Activated CD4-positive, alpha-beta T cell treated with anti-CD3 and anti-CD28 coated beads, Interleukin-2, amount 50 U/mL, for 24 hours (primary cell): ENCODE data around the gene SNN.

Source experiments
- DNase-seq, 2 donors: peaks; one replicate each; pipeline ENCODE4 v3.0.0-alpha.2; 2020; ENCODE audit warnings: low read depth in 1 of 2, low spot score in 1 of 2

SNN gene

DNA sequence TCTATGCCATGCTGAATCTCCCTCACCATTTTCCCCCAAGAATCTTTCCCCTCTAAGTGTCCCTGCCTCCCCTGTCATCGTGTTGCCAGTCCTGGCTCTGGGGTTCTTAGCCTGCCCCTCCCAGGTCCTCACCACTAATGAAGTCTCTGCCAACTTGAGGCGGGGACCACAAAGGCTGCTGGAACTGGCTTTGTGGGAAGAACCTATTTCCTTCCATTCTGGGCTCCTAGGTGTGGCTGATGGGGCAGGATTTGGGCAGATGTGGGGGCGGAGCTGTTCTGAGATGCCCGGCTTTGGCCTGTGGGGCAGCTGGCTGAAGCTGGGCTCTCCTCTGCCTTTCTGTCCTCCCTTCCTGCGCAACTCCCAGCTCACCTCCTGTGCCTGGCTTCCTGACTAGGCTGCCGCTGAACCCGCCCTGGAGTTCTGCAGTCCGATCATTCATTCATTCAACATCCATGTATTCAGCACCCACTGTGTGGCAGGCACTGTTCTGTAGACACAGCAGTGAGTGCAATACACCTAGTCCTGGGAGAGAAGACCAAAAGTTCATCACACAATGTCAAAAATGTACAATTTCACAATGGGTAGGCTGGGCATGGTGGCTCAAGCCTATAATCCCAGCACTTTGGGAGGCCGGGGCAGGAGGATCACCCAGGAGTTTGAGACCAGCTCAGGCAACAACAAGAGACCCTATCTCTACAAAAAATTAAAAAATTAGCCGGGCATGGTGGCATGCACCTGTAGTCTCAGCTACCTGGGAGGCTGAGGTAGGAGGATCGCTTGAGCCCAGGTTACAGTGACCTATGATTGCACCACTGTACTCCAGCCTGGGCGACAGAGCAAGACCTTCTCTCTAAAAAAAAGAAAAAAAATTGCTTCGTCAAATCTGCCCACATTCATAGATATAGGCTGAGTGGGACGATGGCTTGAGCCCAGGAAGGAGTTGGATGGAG is 1.9 kb upstream of the SNN start:
- no peak for DNase-seq

DNA sequence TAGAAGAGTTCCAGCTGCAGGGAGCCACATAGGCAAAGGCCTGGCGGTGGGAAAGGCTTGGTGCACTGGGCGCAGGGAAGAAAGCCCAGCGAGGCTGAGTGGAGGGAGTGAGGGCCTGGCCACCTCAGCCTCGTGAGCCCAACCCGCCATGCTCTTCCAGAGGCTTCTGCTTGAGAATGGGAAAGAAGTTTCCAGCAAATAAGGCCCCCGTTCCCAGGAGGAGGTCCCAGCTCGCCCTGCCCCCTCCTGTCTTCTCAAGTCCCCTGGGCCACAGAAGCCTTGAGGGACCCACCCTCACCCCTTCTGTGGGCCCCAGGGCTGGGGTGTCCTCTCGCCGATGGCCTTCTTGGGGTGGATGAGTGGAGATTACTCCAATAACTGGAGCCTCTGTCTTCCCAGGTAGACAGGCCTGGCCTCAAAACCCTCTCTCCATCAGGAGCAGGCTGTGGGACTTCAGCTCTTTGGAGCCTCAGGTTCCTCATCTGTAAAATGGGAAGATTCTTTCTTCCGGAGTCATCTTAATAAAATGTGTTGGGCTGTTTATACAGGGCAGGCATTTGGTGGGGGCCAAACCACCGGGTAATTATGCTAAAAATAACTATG is 933 bp upstream of the SNN start:
- no peak for DNase-seq

DNA sequence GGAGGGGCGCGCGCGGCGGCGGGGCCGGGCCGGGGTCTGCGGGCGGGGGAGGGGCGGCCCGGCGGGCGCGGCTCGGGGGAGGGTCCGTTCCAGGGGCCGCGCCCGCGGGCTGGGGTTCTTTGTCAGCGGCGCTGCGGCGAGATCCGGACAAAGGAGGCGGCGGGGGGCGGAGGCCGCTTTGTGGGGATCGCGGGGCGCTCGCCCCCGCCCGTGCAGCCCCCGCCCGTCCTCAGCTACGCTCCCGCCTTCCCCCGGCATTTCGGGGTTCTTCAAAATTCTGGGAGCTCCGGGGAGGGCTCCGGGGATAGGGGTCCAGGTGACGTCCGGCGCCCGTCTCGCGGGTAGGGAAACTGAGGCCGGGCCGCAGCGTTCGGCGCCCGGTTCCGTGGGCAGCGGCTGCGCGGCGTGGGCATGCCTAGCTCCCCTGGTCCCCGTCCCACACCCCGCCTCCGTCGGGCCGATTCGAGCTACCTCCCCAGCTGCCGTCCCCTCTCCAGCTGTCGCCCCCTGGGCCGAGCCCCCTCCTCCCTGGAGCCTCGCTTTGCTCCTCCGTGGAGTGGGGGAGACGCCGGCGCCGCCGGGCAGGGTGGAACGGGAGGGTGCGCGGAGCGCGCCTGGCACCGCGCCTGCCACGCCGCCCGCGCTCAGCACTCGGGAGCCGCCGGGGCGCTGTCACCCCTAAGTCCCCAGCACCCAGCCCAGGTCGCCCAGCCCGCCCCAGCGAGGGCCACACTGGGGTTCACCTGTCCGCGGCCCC is 546 bp downstream of the SNN start:
- DNase-seq: no peak

DNA sequence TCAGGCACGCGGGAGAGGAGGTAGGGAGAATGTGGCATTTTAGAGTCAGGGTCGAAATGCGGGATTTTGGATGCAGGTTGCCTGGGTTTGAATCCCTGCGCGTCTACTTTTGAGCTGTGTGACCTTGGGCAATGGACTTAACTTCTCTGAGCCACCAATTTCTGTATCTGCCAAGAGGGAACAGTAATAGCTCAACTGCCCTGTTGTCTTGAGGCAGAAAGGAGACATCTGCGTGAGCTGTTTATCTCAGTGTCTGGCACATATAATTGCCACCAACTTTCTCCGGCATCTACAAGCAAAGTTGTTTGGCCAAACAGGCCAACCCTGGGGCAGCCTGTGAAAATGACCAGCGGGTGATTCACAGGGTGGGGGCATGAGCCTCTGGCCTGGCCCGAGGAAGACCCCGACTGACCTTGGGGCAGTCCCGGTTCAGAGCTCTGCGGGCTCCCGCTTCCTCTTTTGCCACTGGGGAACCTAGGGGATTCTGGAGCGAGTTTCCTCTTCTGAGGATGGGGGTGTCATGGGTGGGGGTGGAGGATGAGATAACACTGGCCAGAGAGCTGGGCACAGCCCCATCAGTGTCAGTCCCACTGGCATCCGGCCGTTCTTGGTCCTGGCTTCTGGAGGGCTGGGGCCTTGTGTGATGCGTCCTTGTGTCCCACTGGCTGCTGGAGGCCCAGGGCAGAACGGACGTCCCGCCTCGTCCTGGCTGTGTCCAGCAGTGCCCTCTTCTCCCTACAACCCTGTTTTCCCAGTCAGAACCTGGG is 1.3 kb downstream of the SNN start:
- no peak for DNase-seq

DNA sequence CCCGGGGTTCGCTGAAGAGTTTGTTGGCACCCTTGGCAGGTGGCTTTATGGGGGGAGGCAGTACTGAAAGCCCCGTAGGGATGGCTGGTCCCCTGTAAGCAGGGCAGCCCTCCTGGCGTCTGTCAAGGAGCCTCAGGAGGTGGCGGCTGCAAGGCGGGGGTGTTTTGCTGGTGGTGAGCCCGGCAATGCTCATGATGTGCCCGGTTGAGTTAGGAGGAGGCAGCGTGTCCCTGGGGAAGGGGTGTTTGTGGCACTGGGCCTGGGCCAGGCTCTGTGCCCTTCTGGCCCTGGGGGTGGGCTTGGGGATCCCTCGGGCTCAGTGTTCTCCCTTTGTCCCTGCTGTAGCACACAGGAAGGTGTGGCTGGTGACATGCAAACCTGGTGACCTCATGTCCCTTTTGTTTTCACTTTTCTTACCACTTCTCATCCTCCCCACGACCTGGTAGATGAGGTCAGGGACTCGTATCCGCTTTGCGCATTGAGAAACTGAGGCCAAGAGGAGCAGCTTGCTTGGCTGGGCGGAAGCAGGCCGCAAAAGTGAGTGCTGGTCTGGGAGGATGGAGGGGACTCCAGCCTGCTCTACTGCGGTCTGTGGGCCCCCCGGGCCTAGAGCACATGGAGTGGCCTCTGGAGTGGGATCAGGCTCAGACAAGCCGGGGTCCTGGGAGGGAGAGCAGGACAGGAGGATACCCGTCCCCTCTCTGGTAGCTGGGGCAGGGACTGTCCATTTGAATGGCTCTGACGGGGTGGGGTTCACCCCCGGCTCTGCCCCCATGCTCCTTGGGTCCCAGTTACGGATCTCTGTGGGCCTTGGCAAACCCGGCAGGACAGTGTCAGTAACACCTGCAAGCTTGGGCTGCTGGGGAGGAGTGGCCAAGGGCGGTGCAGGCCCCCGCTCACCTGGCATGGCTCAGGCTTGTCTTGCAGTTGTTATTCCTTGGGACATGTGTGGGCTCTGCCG is 2.2 kb downstream of the SNN start:
- DNase-seq: no peak

DNA sequence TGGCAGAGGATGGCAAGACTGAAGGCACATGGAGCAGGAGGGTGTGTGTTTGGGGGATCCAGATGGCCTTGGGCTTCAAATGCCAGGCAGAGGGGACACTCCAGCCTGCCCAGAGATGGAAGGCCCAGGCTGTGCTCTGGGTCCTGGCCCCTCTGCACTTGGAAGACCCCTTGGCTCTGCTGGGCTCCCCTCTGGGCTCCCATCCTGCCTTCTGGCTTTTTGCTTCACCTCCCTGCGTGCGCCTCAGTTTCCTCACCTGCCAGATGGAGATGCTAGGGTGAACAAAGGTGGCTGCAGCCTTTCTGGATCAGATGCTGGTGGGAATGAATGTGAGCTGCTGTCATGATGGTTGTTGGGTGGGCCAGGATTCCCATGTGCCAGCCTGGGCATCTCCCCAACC is 3.0 kb downstream of the SNN start:
- no peak for DNase-seq

DNA sequence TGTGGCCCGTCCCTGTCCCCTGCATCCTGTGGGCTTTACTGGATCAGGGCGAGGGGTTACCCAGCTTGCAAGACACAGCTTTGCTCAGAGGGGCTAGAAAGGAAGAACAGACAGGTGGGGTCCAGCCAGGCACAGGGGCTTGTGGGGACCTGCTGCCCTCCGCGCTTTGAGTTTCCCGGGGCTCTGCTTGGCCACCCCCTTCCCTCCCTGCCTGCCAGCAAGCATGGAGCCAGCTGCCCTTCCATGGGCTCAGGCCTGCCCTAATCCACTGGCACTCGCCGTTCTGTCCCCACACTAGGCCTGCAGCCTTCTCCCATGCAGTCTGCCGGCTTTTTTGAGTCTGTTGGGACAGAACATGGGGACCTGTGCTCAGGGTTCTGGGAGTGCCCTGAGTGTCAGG is 3.4 kb downstream of the SNN start:
- DNase-seq: no peak

DNA sequence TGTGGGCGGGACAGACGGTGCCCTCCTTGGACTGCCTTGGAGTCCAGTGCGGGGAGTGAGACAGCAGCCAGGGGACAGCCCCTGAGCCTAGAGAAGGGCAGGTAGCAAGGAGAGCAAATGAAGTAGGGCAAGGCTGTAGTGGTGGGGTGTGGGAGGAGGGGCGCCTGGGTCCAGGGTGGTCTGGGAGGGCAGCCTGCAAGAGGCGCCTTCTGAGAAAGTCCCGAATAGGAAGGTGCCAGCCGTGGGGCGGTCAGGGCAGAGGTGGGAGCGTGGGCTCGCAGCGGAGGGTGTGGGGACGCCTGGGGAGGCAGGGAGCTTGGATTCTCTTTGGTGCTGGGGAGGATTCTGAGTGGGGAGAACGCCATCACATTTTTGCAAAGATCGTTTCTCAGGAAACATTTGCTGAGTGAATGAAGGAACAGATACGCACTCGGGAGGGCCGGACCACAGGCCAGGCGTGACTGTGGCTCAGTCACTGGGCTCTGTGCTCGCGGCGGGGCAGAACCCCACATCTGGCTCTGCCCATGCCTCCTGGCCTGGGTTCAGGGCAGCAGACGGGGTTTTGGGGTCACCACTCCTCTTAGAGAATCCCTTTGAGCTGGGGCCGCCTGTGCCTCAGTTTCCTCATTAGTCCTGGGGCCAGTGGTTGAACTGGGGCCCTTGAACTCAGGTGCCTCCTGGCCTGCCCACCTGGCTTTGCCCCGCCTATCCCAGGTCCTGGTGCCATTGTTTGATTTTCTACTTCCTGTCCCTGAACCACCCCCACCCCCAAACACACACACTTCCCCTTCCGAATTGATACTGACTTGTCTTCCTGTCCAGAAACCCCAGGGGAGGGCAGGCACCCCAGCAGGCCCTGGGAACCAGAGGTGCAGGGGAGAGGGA is 4.2 kb downstream of the SNN start:
- no peak for DNase-seq

DNA sequence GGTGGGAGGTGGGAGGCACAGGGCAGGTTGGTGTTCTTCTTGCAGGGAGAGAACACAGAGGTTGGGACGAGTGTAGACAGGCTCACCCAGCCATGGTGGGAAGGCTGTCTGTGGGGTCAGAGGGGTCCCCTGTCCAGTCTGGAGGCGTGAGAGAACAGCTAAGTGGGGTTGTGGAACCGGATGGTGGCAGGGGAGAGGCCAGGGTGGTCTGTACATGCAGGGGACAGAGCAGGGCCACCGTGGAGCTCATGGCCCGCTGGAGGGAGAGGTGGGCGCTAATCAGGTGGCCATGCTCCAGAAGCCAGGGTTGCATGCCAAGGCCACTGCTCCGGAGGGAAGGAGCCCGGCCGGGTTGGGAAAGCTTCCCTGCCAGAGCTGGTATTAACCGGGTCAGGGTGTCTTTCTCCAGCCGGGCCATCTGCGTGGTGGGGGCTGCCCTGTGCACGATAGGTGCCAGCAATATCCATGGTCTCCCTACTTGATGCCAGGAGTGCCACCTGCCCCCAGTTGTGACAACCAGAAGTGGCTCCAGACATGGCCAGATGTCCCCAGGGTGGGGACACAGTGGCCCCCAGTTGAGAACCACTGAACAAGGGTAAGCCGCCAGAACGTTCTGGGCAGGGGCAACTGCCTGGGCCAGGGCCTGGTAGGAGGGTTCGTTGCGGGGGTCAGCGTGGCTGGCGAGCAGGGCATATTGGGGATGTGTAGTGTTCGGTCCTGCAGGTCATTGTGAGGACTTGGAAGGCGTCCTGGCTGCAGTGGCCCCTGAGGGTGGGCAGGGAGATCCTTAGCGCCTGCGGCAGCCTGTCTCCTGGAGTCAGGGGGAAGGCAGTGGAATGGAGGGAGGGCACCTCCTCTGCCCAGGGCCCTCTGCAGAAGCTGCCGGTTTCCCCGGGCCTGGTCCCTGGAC is 5.1 kb downstream of the SNN start:
- no peak for DNase-seq

DNA sequence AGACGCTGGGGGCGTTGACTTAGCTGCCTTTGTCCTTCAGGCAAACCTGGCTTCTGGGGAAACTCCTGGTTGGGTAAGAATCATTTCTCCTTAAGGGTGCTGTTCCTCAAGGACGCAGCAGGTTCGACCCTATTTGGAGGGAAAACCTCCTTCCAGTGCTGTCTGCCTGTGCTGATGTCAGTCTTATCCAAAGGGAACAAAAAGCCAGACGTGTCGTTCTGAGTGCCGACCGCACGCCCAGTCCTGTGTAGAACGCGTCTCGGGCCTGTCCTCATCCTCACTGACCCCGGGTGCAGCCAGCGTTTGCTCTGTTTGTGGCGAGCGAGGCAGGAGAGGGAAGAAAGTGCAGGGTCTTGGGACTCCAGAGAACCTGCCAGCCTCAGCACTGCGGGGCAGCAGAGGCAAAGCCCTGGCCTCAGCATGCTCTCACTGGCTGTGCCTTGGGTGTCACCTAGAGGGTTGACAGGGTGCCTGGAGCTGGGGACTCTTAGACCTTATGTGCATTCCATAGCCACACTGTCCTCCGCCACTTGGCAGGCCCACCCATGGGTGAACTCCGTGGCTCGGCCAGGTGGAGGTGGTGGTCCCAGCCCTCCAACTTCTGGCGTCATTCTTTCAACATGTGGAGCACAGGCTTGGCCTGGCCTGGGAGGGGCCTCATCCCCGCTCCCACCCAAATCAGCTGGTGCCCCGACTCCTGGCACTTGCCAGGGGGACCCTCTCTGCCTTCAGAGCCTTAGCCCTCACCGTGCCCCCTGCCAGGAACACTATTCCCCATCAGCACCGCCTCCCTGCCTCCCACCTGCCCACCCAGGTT is 6.0 kb downstream of the SNN start:
- no peak for DNase-seq

DNA sequence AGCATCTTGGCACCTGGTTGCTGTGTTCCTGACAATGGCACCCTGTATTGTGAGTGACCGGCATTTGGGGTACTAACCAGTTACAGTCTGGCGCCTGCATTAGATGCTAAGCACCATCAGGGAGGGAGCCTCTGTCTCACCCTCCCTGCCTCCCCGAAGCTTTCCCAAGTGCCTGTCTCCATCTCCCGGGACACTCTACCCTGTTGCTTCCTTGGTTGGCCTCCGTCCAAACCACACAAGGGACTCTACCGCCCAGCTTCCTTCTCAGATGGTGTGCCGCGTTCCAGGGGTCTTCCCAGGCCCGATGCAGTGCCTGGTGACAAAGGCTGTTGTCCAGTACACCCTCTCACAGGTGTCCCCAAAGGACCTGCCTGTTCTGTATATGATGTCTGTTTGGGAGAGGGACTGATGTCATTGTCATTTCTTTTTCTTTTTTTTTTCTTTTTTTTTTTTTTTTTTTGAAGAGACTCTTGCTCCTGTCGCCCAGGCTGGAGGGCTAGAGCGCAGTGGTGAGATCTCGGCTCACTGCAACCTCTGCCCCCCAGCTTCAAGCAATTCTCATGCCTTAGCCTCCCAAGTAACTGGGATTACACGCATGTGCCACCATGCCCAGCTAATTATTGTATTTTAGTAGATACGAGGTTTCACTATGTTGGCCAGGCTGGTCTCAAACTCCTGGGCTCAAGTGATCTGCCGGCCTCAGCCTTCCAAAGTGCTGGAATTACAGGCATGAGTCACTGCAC is 6.7 kb downstream of the SNN start:
- no peak for DNase-seq

DNA sequence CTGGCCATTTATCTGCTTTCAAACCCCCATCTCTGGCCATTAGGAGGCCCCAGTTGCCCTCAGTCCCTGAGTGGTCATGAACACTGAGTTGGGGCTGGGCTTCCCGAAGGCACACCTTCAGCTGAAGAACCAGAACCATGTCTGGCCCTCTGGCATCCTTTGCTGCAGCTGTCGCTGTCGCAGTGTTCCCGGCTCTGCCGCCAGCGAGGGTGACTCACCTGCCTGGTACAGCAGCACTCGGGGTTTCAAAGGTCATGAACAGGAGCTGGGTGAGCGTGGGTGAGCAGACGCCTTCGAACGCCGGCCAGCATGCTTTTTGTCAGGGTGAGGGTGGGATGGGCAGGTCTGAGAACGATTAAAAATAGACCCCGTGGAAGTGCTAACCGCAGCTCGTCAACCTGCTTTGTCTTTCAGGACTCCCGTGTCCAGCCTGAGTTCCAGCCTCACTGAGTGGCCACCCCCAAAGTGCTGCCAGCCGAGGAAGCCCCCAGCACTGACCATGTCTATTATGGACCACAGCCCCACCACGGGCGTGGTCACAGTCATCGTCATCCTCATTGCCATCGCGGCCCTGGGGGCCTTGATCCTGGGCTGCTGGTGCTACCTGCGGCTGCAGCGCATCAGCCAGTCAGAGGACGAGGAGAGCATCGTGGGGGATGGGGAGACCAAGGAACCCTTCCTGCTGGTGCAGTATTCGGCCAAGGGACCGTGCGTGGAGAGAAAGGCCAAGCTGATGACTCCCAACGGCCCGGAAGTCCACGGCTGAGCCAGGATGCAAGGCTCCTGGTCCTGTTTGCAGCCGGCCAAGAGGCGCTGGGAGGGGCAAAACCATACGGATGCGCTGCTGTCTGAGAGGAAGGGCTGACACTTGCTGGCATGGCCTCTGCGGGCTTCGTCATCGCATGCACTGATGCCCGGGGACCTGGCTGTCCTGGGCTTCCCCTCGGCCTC is 7.6 kb downstream of the SNN start:
- DNase-seq: peak in 1 of 2 donors; percentile 33

DNA sequence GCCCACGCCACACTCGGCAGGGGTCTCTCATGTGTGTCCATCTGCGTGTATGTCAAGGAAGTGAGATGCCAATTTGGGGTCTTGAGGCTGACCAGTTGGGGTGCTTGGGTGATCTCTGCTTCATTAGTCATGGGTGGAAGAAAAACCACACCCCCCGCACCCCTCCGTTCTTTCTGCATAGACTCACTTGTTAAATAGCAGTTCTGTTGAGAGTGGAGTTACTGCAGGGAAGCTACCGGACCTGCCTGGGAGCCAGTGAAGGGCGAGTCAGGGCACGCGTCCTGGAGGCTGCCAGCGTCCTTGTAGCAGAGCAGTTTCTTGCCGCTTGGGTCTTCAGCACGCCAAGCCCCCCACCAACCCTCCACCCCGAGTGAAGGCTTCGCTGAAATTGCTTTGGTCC is 8.5 kb downstream of the SNN start:
- no peak for DNase-seq

DNA sequence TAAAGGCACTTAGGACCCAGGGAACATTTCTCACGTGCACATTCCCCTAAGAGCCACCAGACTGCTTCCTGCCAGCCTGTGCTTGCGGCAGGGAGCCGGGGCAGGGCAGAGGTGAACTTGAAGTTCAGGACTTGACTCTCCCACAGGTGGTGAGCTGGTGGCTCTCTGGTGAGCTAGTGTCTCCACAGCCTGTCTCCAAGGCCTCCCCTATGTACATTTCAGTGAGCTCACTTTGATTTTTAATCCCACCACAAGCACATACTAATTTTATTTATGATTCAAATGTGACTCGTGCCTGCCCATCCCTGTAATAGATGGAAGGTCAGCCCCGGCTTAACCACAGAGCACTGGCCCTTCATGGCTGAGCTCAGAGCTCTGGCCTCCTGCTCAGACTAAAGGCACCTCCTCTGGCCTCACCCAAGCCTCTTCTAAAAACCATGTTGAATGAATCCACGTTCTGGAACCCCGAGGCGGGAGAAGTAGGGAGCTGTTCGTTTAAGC is 9.2 kb downstream of the SNN start:
- no peak for DNase-seq
